Measurements from ENCODE around the gene CR1L.
"Not testable (repeated sequence)": the region's sequence is repeated elsewhere in the genome, so short reads cannot be mapped to it uniquely, and the experiment has no call there.

The CR1L gene
- total RNA-seq = 0 to 0.19 (median 0) reads per million in 9 experiments

- Mint-ChIP-seq H3K27ac (no peak within 1 kb of the TSS), H3K36me3 (ENCODE audit: insufficient read depth) (no peaks in the 10 kb centered on the region), H3K4me1 (ENCODE audit: low read depth in 2 of 2) (peaks cover 0 to 9% of the 10 kb centered on the region in 2 donors), H3K4me3 (peak within 1 kb of the TSS; percentile 70 to 74), H3K27me3 (peaks cover 27 to 30% of the 10 kb centered on the region in 2 donors), H3K9me3 (no peaks in the 10 kb centered on the region)
- peak; percentile 46 to 65 (median 64) for DNase-seq
- peak; percentile 97 for ATAC-seq (replicated peaks)
Observed at GRCh38 chr1:207644852-207645634, at the start of gene CR1L. CR1L (plus strand) TSS chr1:207645133; CDS start chr1:207645234, 101 bp downstream.

DNA sequence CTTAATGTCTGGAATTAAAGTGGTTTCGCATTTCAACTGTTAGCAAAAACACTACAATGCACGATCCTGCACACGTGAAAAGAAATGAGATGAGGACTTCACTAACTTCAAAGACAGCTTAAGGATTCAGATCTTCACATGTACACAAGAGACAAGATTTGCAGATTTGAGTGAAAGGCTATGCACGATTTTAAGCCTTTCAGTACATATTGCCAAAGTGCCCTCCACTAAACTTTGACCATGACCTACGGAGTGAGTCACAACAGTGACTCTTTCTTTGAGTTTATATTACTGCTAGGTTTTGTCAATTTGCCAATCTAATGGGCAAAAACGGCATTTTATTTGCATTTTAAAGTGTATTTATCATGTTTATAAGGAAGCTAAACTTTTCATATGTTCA lies 41.2 kb upstream of the CR1L start:
- H3K36me3 Mint-ChIP-seq (ENCODE audit: insufficient read depth) = peaks cover 6% of the 10 kb centered on the region
- no peak for DNase-seq
- no peak for ATAC-seq (replicated peaks)
- no peaks in the 10 kb centered on the region for H3K9me3 Mint-ChIP-seq
- no peaks in the 10 kb centered on the region for H3K4me1 Mint-ChIP-seq (ENCODE audit: low read depth in 2 of 2)
- no peak overlapping the region for H3K4me3 Mint-ChIP-seq
- H3K27me3 Mint-ChIP-seq = peaks cover 22 to 25% of the 10 kb centered on the region in 2 donors
- H3K27ac Mint-ChIP-seq = no peak overlapping the region

- Mint-ChIP-seq H3K27me3 (peaks cover 15 to 21% of the 10 kb centered on the region in 2 donors), H3K27ac (no peak overlapping the region), H3K4me1 (ENCODE audit: low read depth in 2 of 2) (no peaks in the 10 kb centered on the region)
Observed at GRCh38 chr1:207605444-207606361, 39.2 kb upstream of the CR1L start.

GRCh38 chr1:207606362-207606755 lies 38.6 kb upstream of the CR1L start:
- Mint-ChIP-seq H3K9me3 (no peaks in the 10 kb centered on the region), H3K4me1 (ENCODE audit: low read depth in 2 of 2) (no peaks in the 10 kb centered on the region), H3K36me3 (ENCODE audit: insufficient read depth) (peaks cover 7% of the 10 kb centered on the region), H3K4me3 (no peak overlapping the region), H3K27ac (no peak overlapping the region), H3K27me3 (peaks cover 21 to 26% of the 10 kb centered on the region in 2 donors)
- DNase-seq (no peak), ATAC-seq (replicated peaks) (no peak)

More at GRCh38 chr1:207605444-207606361, 39.2 kb upstream of the CR1L start:
- Mint-ChIP-seq H3K36me3 (ENCODE audit: insufficient read depth) (peaks cover 7% of the 10 kb centered on the region), H3K9me3 (no peaks in the 10 kb centered on the region), H3K4me3 (no peak overlapping the region)
- DNase-seq (no peak), ATAC-seq (replicated peaks) (no peak)

GRCh38 chr1:207612762-207613161 lies 32.2 kb upstream of the CR1L start:
- H3K4me3 Mint-ChIP-seq = no peak overlapping the region
- DNase-seq = no peak
- no peak overlapping the region for H3K27ac Mint-ChIP-seq
- H3K4me1 Mint-ChIP-seq (ENCODE audit: low read depth in 2 of 2) = no peaks in the 10 kb centered on the region
- H3K36me3 Mint-ChIP-seq (ENCODE audit: insufficient read depth) = peaks cover 7% of the 10 kb centered on the region
- H3K27me3 Mint-ChIP-seq = peaks cover 29 to 39% of the 10 kb centered on the region in 2 donors
- H3K9me3 Mint-ChIP-seq = no peaks in the 10 kb centered on the region
- ATAC-seq (replicated peaks) = no peak

DNA sequence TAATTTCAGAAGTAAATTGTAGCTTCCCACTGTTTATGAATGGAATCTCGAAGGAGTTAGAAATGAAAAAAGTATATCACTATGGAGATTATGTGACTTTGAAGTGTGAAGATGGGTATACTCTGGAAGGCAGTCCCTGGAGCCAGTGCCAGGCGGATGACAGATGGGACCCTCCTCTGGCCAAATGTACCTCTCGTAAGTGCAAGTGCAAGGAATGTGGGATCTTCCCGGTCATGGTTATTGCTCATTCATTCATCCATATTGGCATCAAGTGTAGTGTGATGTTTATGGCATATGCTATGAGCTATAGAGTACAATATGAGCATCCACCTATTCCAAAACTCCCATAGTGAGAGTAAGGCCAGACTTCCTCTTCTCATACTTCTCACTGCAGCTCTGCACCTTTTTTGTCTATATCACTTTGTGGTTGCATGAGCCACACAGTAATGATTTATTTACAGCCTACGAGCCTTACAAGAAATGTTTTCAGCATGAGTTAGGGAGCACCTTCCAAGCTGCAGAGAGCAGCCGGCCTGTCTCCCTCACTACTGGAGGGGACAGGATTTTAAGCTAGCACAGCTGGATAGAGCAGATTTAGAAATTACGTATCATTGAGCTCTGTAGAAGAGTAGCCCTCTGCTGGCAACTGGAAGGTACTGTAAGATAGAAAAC lies 24.9 kb upstream of the CR1L start:
- ATAC-seq (replicated peaks) (peak; percentile 85), DNase-seq (peak in 2 of 3 experiments; percentile 3 to 20)
- H3K4me3 Mint-ChIP-seq = no peak overlapping the region
- H3K9me3 Mint-ChIP-seq = no peaks in the 10 kb centered on the region
- peak overlapping the region in 1 of 2 donors; percentile 67 for H3K27ac Mint-ChIP-seq
- H3K4me1 Mint-ChIP-seq (ENCODE audit: low read depth in 2 of 2) = peaks cover 0 to 2% of the 10 kb centered on the region in 2 donors
- peaks cover 14 to 35% of the 10 kb centered on the region in 2 donors for H3K27me3 Mint-ChIP-seq
- H3K36me3 Mint-ChIP-seq (ENCODE audit: insufficient read depth) = peaks cover 14% of the 10 kb centered on the region

DNA sequence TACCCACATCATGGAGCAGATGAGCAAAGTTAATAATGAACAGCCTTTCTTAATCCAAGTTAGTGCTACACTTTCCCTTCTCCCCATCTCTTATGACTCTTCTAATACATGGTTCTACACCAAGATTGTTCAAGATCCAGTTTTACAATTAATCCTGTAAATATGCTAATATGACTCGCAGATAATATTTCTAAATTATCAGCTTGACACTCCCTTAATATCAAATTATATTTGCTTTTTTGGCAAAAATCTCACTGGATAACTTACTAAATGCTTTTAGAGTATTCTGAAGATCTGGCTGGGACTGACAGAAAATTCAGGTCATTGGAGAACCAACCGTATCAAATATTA lies 24.4 kb upstream of the CR1L start:
- ATAC-seq (replicated peaks) (no peak), DNase-seq (no peak)
- Mint-ChIP-seq H3K27ac (peak overlapping the region in 1 of 2 donors; percentile 67), H3K9me3 (no peaks in the 10 kb centered on the region), H3K4me3 (no peak overlapping the region), H3K4me1 (ENCODE audit: low read depth in 2 of 2) (peaks cover 0 to 2% of the 10 kb centered on the region in 2 donors), H3K27me3 (peaks cover 14 to 35% of the 10 kb centered on the region in 2 donors), H3K36me3 (ENCODE audit: insufficient read depth) (peaks cover 14% of the 10 kb centered on the region)

DNA sequence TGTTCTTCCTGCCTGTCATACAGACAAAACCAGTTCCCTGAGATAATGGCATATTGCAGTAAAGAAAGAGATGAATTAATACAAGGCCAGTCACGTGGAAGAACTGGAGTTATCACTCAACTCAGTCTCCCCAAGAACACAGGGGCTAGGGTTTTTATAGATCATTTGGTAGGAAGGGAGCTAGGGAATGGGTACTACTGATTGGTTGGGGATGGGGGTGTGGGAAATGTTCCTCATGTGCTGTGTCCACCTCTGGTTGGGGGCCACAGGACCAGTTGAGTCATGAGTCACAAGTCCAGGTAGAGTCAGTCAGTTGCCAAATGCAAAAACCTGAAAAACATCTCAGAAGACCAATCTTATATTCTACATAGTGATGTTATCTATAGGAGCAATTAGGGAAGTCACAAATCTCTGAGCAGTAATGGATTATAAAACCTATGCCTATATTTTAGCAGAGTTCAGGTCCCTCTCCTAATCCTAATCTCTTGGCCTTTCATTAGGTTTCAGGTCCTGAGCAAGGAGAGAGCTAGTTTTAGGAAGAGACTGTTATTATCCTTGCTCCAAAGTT lies 19.3 kb upstream of the CR1L start:
- not testable (repeated sequence) for H3K27me3 Mint-ChIP-seq; H3K9me3 Mint-ChIP-seq; H3K4me3 Mint-ChIP-seq; H3K27ac Mint-ChIP-seq; DNase-seq; H3K4me1 Mint-ChIP-seq (ENCODE audit: low read depth in 2 of 2); ATAC-seq (replicated peaks)
- peaks cover 10% of the 10 kb centered on the region for H3K36me3 Mint-ChIP-seq (ENCODE audit: insufficient read depth)

GRCh38 chr1:207626972-207627337 lies 18.0 kb upstream of the CR1L start:
- Mint-ChIP-seq H3K27ac (no peak overlapping the region), H3K4me3 (no peak overlapping the region), H3K9me3 (no peaks in the 10 kb centered on the region), H3K27me3 (peaks cover 0 to 3% of the 10 kb centered on the region in 2 donors), H3K36me3 (ENCODE audit: insufficient read depth) (peaks cover 2% of the 10 kb centered on the region), H3K4me1 (ENCODE audit: low read depth in 2 of 2) (no peaks in the 10 kb centered on the region)
- DNase-seq (no peak), ATAC-seq (replicated peaks) (no peak)

- DNase-seq (no peak), ATAC-seq (replicated peaks) (no peak)
- Mint-ChIP-seq H3K4me1 (ENCODE audit: low read depth in 2 of 2) (no peaks in the 10 kb centered on the region), H3K36me3 (ENCODE audit: insufficient read depth) (peaks cover 2% of the 10 kb centered on the region), H3K27ac (no peak overlapping the region), H3K27me3 (no peaks in the 10 kb centered on the region), H3K4me3 (no peak overlapping the region), H3K9me3 (no peaks in the 10 kb centered on the region)
Observed at GRCh38 chr1:207627496-207627895, 17.4 kb upstream of the CR1L start.

DNA sequence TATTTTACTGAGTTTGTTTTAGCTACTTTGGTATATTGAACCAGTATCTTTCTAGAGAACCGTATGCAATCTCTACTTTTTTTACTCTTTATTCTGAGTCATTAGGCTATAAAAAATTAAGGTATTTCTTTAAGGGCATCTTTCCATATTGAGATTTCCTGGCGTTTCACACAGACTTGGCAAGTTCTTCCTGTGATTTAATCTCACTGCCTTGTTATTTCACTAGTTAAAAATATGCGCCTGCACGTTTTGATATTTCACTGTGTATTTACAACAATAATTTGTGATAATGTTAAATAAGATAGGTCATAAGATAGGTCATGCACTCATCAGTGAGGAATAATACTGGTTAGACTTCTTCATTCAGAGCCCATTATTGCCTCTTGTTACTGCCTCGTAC lies 16.2 kb upstream of the CR1L start:
- Mint-ChIP-seq H3K27me3 (peaks cover 5 to 7% of the 10 kb centered on the region in 2 donors), H3K9me3 (no peaks in the 10 kb centered on the region), H3K36me3 (ENCODE audit: insufficient read depth) (peaks cover 2% of the 10 kb centered on the region), H3K27ac (no peak overlapping the region), H3K4me3 (no peak overlapping the region), H3K4me1 (ENCODE audit: low read depth in 2 of 2) (no peaks in the 10 kb centered on the region)
- DNase-seq (no peak), ATAC-seq (replicated peaks) (no peak)

DNA sequence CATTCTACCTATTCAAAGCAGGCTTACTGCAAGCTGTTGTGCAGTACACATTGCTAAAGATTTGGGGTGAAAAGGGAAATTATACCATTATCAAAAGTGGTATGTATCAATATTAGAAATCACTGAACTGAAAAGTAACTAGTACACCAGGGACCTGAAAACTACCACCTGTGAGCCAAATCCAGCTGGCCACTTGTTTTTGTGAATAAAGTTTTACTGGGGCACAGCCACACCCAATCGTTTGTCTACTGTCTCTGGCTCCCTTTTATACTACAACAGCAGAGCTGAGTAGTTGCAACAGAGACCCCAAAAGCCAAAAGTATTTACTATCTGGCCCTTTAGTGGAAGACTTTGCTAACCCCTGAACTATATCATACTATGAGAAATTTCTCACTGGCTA lies 13.8 kb upstream of the CR1L start:
- H3K36me3 Mint-ChIP-seq (ENCODE audit: insufficient read depth) = peaks cover 5% of the 10 kb centered on the region
- no peak for ATAC-seq (replicated peaks)
- peaks cover 11 to 17% of the 10 kb centered on the region in 2 donors for H3K27me3 Mint-ChIP-seq
- H3K4me3 Mint-ChIP-seq = no peak overlapping the region
- no peak for DNase-seq
- H3K27ac Mint-ChIP-seq = no peak overlapping the region
- H3K9me3 Mint-ChIP-seq = no peaks in the 10 kb centered on the region
- no peaks in the 10 kb centered on the region for H3K4me1 Mint-ChIP-seq (ENCODE audit: low read depth in 2 of 2)

GRCh38 chr1:207633226-207633625 lies 11.7 kb upstream of the CR1L start:
- ATAC-seq (replicated peaks) (no peak), DNase-seq (no peak)
- no peak overlapping the region for H3K4me3 Mint-ChIP-seq
- H3K27ac Mint-ChIP-seq = no peak overlapping the region
- no peaks in the 10 kb centered on the region for H3K4me1 Mint-ChIP-seq (ENCODE audit: low read depth in 2 of 2)
- no peaks in the 10 kb centered on the region for H3K9me3 Mint-ChIP-seq
- peaks cover 17 to 20% of the 10 kb centered on the region in 2 donors for H3K27me3 Mint-ChIP-seq
- peaks cover 5% of the 10 kb centered on the region for H3K36me3 Mint-ChIP-seq (ENCODE audit: insufficient read depth)
